Chondrocyte (in vitro differentiated cells): ENCODE results near the gene ELANE. TPM values are rescaled to one million over a fixed set of nuclear protein-coding genes. Genes with fewer than 3 reads are reported as not detected.

Experiments
- DNase-seq: peaks from one replicate; pipeline ENCODE4 v3.0.0; 2021; ENCODE audit warnings: mixed read lengths, low spot score
- H3K27ac Mint-ChIP-seq: one replicate; pipeline ENCODE4 v1.8.0; 2021; ENCODE audit warnings: mild to moderate bottlenecking, moderate library complexity, mixed read lengths; ENCODE audit not compliant: unreplicated experiment
- H3K27me3 Mint-ChIP-seq: 2 replicates; pipeline ENCODE4 v1.8.0; 2021; ENCODE audit warnings: low read depth, mixed read lengths
- H3K36me3 Mint-ChIP-seq: 2 replicates; pipeline ENCODE4 v1.8.0; 2021; ENCODE audit warnings: low read depth, mixed read lengths
- H3K4me1 Mint-ChIP-seq: 2 replicates; pipeline ENCODE4 v1.8.0; 2021; ENCODE audit warnings: low read depth, mild to moderate bottlenecking, mixed read lengths
- H3K4me3 Mint-ChIP-seq: one replicate; pipeline ENCODE4 v1.8.0; 2021; ENCODE audit warnings: mild to moderate bottlenecking, moderate library complexity, mixed read lengths; ENCODE audit not compliant: unreplicated experiment
- H3K9me3 Mint-ChIP-seq: 2 replicates; pipeline ENCODE4 v1.8.0; 2021; ENCODE audit warnings: low read depth, mixed read lengths
- CTCF ChIP-seq: fragments of 200-600 bp; sonication (generic); IDR thresholded peaks from 2 replicates; pipeline ENCODE4 v1.5.0; 2021; ENCODE audit warnings: antibody characterized with exemption, mild to moderate bottlenecking, moderate library complexity
- total RNA-seq: library from RNA; stranded (reverse); gene quantifications from 3 replicates; pipeline ENCODE4 v1.2.1, GENCODE V29; 2021

ELANE gene
- total RNA-seq, 1 donor from 2014 or later = not detected

- Mint-ChIP-seq H3K4me3 (no peak overlapping the region), H3K9me3 (peaks cover 4% of the 10 kb centered on the region), H3K4me1 (no peaks in the 10 kb centered on the region), H3K27me3 (no peaks in the 10 kb centered on the region), H3K36me3 (peaks cover 26% of the 10 kb centered on the region), H3K27ac (no peak overlapping the region)
- DNase-seq = no peak
- no peak for TF ChIP-seq CTCF
Measured at GRCh38 chr19:812049-812746, 39.9 kb upstream of the ELANE start.

GRCh38 chr19:812747-813218 is 39.3 kb upstream of the ELANE start:
- Mint-ChIP-seq H3K27ac (no peak overlapping the region), H3K4me3 (no peak overlapping the region), H3K27me3 (no peaks in the 10 kb centered on the region), H3K4me1 (no peaks in the 10 kb centered on the region), H3K9me3 (peaks cover 4% of the 10 kb centered on the region), H3K36me3 (peaks cover 20% of the 10 kb centered on the region)
- TF ChIP-seq CTCF = no peak
- no peak for DNase-seq

- H3K27me3 Mint-ChIP-seq = no peaks in the 10 kb centered on the region
- H3K9me3 Mint-ChIP-seq = peaks cover 4% of the 10 kb centered on the region
- DNase-seq = no peak
- peaks cover 18% of the 10 kb centered on the region for H3K36me3 Mint-ChIP-seq
- no peak overlapping the region for H3K4me3 Mint-ChIP-seq
- TF ChIP-seq CTCF = no peak
- H3K4me1 Mint-ChIP-seq = no peaks in the 10 kb centered on the region
- H3K27ac Mint-ChIP-seq = no peak overlapping the region
Measured at GRCh38 chr19:813219-814151, 38.6 kb upstream of the ELANE start.

GRCh38 chr19:814152-815078 is 37.7 kb upstream of the ELANE start:
- Mint-ChIP-seq H3K27ac (peak overlapping the region; percentile 12), H3K36me3 (peaks cover 18% of the 10 kb centered on the region)

More at GRCh38 chr19:814152-815078, 37.7 kb upstream of the ELANE start:
- Mint-ChIP-seq H3K4me1 (no peaks in the 10 kb centered on the region), H3K27me3 (no peaks in the 10 kb centered on the region), H3K9me3 (peaks cover 4% of the 10 kb centered on the region), H3K4me3 (no peak overlapping the region)
- DNase-seq = no peak
- TF ChIP-seq CTCF = no peak
